Epidermal melanocyte (primary cell): ENCODE measurements around the gene PPP2R2C.

Experiments used
- DNase-seq: peaks from one replicate; pipeline ENCODE4 v3.0.0; 2011; ENCODE audit warnings: low spot score; ENCODE audit not compliant: insufficient read length

PPP2R2C gene

GRCh38 chr4:6291784-6292297 is 180.6 kb downstream of the PPP2R2C start:
- no peak for DNase-seq

- no peak for DNase-seq
Observed at GRCh38 chr4:6290769-6291547, 181.5 kb downstream of the PPP2R2C start.

GRCh38 chr4:6290256-6290655 is 182.2 kb downstream of the PPP2R2C start:
- no peak for DNase-seq

- DNase-seq = no peak
Observed at GRCh38 chr4:6288871-6289270, 183.5 kb downstream of the PPP2R2C start.

GRCh38 chr4:6288342-6288741 is 184.1 kb downstream of the PPP2R2C start:
- no peak for DNase-seq

- DNase-seq = no peak
Observed at GRCh38 chr4:6287017-6287788, 185.2 kb downstream of the PPP2R2C start.

GRCh38 chr4:6283282-6283681 is 189.1 kb downstream of the PPP2R2C start:
- DNase-seq = no peak

- no peak for DNase-seq
Observed at GRCh38 chr4:6282314-6282771, 190.1 kb downstream of the PPP2R2C start.

GRCh38 chr4:6281436-6282313 is 190.7 kb downstream of the PPP2R2C start:
- no peak for DNase-seq

GRCh38 chr4:6280365-6280996 is 191.9 kb downstream of the PPP2R2C start:
- DNase-seq = no peak

GRCh38 chr4:6279582-6280289 is 192.7 kb downstream of the PPP2R2C start:
- no peak for DNase-seq

- DNase-seq = no peak
Observed at GRCh38 chr4:6278801-6279197, 193.6 kb downstream of the PPP2R2C start.

GRCh38 chr4:6277935-6278800 is 194.2 kb downstream of the PPP2R2C start:
- DNase-seq = no peak

GRCh38 chr4:6277139-6277802 is 195.1 kb downstream of the PPP2R2C start:
- DNase-seq = no peak

- DNase-seq = peak; percentile 65
Observed at GRCh38 chr4:6275898-6276806, 196.3 kb downstream of the PPP2R2C start.

GRCh38 chr4:6275351-6275750 is 197.1 kb downstream of the PPP2R2C start:
- DNase-seq = no peak

GRCh38 chr4:6273661-6273990 is 198.8 kb downstream of the PPP2R2C start:
- DNase-seq = no peak
